ENCODE data around the gene AHNAK.
"Not testable (repeated sequence)": the region's sequence is repeated elsewhere in the genome, so short reads cannot be mapped to it uniquely, and the experiment has no call there.

The AHNAK gene, protein sequence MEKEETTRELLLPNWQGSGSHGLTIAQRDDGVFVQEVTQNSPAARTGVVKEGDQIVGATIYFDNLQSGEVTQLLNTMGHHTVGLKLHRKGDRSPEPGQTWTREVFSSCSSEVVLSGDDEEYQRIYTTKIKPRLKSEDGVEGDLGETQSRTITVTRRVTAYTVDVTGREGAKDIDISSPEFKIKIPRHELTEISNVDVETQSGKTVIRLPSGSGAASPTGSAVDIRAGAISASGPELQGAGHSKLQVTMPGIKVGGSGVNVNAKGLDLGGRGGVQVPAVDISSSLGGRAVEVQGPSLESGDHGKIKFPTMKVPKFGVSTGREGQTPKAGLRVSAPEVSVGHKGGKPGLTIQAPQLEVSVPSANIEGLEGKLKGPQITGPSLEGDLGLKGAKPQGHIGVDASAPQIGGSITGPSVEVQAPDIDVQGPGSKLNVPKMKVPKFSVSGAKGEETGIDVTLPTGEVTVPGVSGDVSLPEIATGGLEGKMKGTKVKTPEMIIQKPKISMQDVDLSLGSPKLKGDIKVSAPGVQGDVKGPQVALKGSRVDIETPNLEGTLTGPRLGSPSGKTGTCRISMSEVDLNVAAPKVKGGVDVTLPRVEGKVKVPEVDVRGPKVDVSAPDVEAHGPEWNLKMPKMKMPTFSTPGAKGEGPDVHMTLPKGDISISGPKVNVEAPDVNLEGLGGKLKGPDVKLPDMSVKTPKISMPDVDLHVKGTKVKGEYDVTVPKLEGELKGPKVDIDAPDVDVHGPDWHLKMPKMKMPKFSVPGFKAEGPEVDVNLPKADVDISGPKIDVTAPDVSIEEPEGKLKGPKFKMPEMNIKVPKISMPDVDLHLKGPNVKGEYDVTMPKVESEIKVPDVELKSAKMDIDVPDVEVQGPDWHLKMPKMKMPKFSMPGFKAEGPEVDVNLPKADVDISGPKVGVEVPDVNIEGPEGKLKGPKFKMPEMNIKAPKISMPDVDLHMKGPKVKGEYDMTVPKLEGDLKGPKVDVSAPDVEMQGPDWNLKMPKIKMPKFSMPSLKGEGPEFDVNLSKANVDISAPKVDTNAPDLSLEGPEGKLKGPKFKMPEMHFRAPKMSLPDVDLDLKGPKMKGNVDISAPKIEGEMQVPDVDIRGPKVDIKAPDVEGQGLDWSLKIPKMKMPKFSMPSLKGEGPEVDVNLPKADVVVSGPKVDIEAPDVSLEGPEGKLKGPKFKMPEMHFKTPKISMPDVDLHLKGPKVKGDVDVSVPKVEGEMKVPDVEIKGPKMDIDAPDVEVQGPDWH (N-terminal part only)

DNA sequence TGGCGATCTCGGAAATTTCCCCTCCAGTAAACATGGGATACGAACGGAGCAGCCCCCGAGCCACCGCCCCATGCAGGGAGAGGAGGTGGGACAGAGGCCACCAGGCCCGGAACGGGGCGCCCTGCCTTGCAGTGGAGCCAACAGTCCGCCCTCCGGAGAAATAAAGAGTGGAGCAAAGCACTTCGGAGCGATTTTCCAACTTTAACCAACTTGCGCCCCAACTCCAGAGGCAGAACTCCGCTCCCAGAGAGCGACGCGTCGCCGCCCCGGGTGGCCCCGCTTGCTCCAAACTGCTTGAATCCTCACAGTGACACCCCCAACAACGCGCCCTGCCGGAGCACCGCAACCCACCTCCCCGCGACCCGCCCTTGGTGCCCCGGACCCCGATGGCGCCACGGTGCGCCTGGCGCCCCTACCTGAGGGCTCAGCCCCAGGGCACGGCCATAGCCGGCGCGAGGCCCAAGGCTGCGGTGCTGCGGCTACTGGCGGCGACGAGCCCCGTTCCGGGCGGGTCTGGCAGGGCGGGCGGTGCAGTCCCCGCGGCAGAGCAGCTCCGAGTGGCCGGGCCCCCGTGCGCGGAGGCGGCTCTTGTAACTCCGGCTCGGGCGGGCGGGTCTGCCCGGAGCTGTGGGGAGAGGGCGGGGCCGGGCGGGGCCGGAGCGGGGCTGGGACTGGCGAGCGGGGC is at the start of gene AHNAK:
AHNAK (minus strand) TSS at position 563 of the 685 bp plus-strand sequence. CDS start 10,708 bp downstream, outside the sequence.
- DNase-seq, result peak; percentile 75 to 80

DNA sequence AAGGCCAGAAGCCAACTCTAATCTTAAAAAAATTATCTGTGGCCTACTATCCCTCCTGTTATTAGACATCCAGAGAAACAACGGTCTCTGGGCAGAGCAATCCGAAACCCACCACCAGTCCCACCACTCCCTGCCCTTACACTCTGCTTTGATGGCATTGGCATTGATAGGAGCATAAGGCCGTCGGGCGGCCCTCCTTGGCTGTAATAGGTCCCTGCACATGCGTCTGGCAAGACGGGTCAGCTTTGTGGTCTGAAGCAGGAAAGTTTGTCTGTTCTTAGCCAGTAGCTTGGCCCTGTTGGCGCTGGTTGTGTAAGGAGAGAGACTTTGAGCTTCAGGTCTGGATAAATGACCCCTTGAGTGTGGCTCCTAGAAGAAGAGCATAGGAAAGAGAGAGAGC is 48.5 kb upstream of the AHNAK start:
- no peak for DNase-seq

DNA sequence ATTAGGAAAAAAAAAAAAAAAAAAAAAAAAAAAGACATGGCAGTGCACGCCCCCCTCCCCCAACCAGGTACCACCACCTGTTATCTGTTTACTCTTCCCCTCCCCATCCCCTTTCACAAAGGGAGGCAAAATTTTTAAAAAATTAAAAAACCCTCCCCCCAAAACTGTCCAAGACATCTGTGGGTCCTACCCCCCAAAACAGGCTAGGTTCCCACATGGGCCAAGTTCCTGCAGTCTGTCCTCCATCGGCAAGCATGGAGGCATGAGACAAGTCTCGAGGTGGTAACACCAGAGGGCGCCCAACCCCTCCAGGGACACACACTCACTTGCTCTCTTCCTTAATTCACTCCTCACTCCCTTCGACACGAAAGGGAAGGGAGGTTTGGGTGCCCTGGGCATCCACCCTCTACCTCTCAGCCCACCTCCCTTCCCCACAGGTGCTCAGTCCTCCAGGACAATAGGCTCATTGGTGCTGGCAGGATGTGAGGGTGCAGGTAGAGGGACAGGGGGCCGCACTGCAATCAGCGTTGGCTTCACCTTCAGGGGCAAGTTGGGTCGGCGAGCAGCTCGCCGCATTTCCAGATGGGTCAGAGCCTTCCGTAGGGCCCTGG is 46.9 kb upstream of the AHNAK start:
- DNase-seq, result peak; percentile 75 to 92

DNA sequence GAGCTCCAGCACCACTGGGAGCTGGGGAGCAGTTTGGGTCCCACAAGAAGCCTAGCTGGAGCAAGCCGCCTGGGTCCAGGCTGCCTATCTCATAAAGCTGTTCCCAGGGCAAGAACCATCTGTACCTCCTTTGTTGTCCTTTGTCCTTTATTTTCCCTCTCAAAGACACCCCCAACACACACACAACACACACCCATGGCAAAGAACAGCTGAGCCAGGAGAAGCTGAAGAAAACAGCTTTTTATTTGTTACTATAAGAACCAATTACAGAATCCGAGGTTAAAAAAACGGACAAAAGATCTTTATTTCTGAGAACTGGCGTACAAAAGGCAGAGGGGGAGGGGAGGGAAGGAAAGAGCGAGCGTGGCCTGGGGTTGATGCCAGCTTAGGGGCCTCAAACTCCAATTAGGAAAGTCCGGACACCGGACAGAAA is 46.4 kb upstream of the AHNAK start:
- DNase-seq, result no peak

DNA sequence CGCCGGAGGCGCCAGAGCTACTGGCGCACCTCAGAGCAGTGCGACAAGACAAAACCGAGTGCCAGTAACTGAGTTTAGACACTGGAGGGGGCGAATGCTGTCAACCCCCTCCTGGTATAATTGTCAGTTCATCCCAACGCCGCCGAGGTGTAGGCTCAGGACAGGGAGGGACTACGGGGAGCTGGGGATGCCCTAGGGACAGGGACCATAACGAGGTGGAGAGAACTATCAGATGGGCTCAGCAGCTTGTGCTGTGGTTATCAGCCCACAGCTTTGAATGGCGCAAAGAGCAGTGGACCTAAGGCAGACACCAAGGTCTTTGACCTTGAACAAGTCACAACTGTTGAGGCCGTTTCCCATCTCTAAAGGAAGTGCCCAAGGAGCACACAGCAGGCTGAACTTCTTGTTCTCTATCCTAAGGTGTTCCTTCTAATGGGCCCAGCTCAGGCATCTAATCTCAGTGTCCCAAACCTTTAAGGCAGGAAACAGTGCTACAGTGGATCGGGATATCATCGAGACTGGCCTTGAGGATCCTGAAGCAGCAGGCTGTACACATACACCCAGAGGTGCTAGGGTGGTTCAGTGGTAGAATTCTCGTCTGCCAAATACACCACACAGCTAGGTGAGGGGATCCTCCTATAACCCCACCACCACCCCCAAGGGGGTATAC is 45.7 kb upstream of the AHNAK start:
- DNase-seq, result no peak

DNA sequence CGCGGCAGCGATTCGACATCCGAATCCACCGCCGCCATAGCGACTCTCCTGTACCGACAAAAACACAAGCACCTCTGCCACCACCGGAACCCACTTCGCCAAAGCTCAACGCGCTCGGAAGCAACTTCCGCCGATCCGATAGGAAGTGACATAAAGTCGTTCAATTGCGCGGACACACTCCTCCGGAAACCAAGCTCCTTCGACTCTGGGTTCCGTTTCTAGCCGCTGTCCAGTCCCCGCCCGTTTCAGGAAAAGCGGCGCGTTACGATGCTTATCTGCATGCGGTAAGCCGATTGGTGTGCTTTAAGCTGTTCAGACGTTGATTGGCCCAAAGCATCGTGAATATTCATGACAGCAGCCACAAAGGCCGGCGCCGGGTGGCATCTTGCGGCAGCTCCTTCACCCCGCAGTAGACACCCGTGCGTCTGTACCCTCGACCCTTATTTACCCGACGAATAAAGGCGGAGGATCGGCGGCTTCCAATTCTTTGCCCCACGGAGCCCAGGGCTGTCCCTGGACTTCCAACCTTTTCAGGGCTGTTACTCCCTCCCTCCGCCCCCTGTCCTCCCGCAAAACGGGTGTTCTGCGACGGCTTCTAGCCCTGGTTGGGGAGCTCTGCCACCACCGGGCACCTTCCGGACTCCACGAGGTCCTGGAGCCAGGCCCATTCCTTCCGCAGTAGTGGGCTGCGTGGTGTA is 45.0 kb upstream of the AHNAK start, which contains the start of gene TUT1:
TUT1 (minus strand) TSS at position 76 of the 698 bp plus-strand sequence; CDS start at position 38, 38 bp downstream.
- peak; percentile 99 for DNase-seq

DNA sequence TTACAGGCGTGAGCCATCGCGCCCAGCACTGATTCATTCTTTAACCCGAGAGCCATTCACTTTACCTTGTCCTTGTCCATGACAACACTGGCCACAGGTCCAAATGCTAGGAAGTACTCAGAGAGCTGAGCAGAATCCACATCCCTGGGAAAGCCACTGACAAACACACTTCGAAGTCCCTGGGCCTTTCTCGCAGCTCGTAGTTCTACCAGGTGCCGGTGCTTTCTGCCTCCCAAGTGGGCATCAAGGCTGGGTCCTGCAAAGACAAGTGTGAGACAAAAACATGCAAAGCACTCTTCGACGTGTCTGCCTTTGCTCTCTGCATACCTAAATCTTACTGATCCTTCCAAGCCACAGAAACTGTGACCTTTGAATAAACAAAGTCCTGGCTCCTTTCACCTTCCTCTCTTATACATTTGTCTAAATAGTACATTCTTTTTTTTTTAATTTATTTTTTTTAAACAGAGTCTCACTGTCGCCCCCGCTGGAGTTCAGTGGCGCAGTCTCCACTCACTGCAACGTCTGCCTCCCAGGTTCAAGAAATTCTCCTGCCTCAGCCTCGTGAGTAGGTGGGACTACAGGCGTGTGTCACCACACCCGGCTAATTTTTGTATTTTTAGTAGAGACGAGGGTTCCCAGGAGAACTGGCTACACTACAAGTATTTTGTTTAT is 42.5 kb upstream of the AHNAK start:
- no peak for DNase-seq

DNA sequence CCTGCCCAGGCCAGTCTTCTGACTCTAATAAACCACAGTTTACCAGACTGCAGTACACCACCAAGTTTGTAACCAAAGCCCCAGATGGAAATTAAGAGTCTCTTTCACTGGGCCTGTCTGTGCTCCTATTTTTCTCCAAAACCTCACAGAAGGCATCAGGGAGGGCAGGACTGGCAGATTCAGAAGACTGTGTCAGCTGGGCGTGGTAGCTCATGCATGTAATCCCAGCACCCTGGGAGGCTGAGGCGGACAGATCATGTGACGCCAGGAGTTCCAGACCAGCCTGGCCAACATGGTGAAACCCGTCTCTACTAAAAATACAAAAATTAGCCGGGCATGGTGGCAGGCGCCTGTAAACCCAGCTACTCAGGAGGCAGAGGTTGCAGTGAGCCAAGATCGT is 38.8 kb upstream of the AHNAK start:
- not testable (repeated sequence) for DNase-seq

DNA sequence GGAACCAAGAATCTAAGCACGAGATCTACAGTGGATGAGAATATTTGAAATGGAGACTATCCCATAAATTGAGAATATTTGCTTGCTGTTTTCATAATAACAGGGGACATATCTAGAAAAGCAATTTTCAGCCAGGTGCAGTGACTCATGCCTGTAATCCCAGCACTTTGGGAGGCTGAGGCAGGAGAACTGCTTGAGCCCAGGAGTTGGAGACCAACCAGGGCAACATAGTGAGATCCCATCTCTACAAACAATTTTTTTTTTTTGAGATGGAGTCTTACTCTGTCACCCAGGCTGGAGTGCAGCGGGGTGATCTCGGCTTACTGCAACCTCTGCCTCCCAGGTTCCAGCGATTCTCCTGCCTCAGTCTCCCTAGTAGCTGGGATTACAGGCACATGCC is 35.1 kb upstream of the AHNAK start:
- not testable (repeated sequence) for DNase-seq

DNA sequence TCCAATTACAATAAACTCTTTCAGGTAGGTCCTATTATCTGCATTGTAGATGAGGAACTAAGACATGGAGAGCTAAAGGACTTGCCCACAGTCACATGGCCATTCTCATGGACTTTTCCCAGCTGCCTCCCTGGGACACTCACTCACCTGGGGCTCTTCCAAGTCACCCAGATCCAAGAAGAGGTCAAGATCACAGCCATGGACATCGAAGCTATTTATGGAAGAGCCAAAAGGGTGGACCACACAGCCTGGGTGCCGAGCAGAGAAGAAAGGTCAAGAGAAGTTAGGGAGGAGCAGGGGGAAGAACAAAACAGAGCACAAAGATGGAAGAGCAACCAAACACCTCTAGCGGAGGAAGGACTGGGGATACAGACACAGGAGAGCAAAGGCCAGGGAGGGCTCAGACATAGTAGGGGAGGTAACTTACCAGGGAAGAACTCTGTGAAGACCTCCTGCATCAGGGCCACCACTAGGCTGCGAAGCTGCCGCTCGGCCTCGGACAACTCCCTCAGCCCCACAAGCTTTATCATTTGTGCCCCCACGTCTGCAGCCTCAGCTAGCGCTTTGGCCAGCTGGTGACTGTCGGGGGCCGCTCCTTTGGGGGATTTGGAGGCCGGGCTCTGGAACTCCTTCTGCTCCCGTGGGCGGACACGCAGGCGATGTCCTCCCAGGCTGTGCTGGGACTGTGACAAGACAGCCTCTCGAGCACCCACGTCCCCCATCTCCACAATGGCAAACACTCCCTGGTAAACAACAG is 34.5 kb upstream of the AHNAK start:
- DNase-seq, result no peak

DNA sequence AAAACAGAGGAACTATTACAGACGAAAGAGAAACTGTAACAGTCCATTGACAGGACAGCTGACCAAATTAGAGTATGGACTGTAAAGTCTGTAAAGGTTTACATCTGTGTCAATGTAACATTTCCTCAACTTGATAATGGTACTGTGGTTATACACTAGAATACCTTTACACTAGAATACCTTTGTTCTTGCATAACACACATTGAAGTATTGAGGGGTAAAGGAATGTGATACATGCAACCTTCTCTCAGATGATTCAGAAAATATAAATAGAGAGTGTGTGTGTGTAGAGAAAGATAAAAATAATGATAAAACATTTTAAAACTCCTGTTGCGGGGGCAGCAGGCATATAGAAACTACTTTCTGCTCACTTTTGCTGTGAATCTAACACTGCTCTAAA is 32.6 kb upstream of the AHNAK start:
- DNase-seq, result no peak

DNA sequence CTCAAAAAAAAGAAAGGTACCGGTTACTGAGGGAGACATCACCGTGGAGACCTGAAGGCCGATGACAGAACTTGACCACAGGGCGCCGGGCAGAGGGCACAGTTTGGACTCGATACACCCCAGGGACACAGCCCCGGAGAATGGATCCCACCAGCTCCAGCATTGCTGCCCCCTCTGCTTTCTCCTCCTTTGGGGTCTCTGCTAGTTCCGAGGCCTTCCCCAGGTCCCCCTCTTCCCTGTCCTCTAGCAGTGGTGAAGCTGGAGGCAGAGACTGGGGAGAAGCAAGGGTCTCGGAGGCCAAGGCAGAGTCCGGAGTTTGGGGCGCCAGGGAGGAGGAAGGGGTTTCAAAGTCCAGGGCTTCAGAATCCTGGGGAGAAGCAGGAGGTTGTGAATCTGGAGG is 31.9 kb upstream of the AHNAK start:
- DNase-seq, result no peak

DNA sequence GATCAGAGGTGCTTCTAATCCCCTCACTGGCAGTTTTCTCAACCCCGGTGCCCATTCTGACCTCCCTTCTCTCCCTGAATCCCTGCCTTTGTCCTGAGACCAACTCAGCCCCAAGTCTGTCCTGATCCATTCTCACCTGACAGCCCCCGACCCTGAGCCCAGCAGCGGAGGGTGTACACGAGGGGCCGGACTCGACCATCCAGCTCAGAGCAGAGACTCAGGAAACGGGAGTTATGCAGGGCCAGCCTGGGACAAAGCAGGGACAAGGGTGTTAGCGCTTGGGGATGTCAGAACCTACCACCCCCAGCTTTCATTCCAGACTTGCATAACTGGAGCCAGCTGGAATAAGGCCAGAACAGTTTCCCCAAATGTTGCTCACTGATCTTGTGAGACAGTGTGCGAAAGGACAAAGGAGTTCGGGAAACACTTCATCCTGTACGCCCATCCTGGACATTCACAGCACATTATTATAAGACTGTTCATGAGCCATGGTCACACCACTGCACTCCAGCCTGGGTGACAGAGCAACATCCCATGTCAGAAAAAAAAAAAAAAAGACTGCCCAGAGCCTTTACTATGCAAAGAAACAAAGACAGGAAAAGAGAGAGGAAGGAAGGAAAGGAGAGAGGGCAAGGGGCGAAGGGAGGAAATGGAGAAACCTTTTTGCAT is 30.6 kb upstream of the AHNAK start:
- DNase-seq, result peak; percentile 94 to 98

DNA sequence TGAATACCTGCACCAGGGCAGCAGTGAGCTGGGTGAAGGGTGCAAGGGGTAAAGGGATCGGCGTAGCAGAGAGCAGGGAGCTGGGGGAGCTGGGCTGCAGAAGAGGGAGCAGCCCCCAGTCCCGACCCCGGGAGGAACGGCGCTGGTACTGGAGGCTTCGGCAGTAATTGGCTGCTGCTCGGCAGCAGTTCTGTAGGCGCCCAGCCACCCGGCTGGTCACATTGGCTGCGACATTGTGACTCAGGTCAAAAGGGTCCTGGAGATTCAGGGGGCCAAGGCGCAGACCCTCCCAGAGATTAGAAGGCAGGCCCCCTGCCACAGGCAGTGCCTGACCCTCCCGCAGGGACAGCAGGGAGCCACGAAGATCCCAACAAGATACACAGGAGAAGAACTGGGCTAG is 29.2 kb upstream of the AHNAK start:
- no peak for DNase-seq

DNA sequence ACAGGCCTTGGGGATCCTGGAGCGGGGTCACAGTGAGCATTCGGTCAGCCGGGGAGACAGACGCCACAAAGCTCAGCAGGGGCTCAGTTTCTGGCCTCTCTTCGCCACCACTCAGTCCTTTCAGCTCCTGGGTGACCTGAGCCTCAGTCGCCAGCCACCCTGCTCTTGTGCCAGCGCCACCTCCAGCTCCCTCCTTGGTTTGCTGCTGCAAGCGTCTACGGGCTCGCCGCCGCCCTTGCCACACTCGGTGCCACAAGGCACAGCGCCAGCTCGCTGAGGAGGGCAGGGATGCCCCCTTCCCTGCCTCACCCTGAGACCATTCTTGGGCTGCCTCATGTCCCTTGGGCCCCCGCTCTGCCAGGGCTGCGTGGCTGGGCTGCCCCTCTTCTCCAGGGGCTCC is 28.6 kb upstream of the AHNAK start:
- DNase-seq, result no peak

DNA sequence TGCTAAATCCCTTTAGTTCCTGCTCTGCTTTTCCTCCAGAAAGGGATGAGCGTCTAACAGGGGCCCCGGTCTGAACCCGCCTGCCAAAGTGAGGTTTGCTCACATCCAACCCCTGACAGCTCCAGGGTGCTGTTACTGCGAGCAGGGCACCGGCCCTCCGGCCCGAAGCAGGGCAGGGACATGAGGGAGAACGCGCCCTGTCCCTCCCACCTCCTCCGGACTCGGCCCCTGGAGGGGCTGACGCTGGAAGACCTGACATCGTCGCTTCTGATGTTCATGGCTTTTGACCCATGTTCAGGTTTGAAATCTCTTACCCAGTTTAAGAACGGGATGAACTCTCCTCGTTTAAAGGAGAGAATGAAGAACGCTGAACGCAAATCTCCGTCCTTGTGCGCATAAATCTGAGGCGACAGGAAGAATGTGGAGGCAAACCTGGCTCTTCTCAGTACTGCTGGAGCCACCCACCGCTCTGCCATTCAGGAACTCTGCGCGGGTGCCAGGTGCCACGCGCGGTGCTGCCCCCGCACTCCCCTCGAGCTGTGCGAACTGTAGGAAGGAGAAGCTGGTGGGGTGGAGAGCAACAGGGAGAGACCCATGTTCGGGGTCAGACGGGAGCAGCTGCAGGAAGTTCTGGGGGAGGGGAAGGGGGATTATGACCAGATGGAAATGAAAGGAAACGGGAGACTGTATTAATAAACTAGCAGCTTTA is 27.9 kb upstream of the AHNAK start:
- DNase-seq, result peak in 1 of 2 donors; percentile 58

DNA sequence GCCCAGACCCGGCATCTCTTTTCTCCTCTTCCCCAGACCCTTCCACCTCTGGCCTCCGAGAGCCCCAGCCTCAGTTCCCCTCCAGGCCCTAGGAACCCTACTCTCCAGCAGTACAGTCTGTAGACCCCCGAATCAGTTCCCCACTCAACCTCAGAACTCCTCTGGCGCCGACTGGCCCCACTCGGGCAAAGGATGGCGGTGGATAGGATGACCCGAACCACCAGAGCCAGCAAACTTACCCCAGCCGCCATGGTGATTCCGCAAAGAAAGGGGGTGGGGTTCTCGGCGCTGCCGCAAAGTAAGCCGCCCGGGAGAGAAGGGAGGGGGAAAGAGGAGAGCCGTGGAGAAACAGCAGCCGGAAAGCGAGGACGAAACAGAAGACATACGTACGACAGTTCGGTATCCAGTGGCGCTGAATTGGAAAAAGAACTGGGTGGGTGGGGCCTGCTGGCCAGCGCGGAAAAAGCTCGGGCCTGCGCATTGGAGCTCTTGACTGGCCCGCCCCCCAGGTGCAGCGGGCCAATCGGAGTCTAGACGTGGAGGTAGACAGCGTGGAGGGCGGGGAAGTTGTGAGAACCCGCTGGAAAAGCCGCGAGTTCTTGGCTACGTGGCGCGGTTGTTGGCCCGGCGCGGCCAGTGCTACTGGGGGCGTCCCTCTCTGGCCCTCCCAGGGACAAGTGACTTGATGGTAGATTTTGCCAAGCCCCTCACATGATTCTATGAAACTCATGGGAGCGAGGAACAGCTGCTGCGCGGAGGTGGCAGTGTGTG is 27.2 kb upstream of the AHNAK start, which contains the start of gene EEF1G:
EEF1G (minus strand) TSS at position 300 of the 771 bp plus-strand sequence; CDS start at position 251, 49 bp downstream.
- peak; percentile 99 to 100 for DNase-seq
